NCI-H2081 (cell line): ENCODE measurements around the gene FSIP1.

Experiments used
- DNase-seq, 2 experiments: peaks; one replicate each; lab custom pipeline; 2025; lab: John Stamatoyannopoulos, UW

FSIP1 gene

DNA sequence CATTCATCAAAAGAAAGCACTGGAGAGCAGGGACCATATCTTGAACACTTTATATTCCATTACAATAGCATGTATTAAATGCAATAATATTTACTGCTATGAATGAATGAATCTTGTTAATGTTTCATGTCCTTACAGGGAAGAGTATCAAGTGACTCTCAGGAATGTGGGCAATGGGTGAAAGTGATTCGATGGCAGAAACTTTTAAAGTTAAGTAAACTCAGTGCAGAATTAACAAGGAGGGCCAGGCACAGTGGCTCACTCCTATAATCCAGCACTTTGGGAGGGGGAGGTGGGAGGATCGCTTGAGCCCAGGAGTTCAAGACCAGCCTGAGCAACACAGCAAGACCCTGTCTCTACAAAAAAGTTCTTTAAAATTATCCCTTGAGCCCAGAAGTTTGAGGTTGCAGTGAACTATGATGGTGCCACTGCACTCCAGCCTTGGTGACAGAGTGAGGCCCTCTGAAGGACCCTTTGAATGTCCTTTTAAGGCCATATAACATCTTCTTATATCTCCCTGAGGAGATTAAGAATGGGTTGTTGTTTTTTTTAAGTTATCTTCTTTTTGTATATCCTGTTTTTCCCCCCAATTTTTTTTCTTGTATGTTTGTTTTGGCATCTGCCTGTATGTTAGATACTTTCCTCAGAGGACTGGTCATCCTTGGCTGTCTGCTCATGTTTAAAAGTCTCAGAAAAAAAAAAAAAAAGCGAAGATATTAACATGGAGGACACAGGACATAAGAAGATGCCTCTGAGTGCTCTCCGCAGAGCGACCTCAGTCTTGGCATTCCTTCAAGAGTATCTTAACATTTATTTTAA is 9.6 kb upstream of the FSIP1 start:
- DNase-seq: no peak

DNA sequence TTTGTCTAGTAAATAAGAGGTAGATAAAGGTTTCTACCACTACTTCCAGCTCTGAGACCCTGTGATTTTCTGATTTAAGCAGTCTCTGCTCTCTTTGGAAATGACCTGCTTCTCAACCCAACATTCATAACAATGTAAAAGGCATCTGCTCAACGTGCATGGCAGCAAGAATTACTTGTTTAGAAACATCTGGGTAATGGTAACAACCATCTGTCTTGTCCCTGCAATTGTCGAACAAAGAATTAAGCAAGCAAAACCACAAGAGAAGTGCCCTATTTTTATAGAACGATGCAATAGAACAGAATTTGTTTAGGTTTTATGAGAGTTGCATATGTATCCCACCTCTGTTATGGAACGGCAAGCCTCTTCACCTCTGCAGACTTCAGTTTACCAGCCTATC is 7.1 kb upstream of the FSIP1 start:
- DNase-seq: no peak

DNA sequence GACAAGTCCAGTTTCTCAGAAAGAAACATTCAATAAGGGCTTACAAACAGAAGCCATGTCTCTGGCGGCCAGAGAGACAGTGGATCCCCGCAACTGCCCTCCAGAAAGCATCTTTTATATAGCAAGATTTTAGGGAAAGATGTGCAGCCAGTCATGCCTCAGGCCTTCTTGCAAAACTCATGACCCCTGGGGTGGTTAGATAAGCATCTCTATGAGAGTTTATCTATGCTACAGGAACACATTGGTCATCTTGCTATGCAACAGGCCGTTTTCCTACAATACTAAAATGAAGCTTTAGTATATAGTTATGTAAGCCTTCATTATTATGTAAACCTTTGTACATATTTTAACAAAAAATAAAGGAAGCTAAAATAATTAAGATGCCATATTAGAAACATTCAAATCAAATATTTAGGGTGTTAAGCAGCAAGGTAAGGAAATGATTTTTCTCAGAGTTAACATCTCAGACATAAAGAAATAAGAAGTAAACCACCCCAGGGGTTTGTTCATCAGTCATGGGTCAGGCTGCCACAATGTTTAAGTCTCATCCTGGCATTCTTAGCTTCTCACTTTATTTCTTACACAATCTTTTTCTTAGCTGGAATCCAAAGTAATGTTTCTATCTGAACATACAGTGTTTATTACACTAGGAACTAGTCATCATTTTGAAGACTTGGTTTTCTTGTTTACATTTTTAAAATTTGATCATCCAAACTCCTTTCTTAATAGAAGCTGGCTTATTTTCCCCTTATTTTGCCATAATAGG is 6.3 kb upstream of the FSIP1 start:
- no peak for DNase-seq

DNA sequence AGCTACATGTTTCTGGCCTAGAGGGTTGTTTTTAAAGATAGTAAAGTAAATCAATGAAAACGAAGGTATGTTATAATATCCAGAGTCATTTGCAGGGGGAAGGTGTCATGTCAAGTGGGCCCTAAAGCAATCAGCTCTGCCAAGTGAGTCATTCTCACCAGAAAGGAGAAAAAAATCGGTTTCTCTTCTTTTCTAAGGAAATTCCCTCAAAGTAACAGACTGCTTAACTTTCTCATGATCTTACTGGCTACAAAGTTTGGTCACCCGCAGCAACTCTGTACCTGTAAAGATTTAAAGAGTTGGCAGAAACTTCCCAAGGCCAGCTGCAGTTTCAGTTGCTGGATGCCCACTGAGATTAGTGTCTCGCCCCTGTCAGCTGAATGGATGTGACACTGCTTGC is 5.5 kb upstream of the FSIP1 start:
- DNase-seq: no peak

DNA sequence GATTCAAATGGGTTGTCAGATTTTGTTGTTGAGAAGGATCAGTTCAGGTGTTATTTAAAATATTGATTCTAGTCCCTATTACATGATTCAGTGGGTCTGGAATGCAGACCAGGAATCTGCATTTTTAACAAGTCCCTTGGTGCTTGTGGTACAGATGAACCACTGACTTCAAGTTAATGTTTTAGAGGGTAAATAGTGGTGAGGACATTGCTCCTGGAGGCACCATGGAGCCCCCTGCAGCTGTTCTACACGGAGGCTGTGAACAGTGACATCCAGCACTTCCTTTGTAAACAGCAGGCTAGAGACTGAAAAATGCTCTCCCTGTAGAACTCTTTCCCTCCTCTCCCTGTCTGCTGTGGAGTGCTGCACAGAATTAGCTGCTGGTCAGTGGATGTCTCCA is 4.8 kb upstream of the FSIP1 start:
- DNase-seq: peak in 1 of 2 experiments; percentile 10

DNA sequence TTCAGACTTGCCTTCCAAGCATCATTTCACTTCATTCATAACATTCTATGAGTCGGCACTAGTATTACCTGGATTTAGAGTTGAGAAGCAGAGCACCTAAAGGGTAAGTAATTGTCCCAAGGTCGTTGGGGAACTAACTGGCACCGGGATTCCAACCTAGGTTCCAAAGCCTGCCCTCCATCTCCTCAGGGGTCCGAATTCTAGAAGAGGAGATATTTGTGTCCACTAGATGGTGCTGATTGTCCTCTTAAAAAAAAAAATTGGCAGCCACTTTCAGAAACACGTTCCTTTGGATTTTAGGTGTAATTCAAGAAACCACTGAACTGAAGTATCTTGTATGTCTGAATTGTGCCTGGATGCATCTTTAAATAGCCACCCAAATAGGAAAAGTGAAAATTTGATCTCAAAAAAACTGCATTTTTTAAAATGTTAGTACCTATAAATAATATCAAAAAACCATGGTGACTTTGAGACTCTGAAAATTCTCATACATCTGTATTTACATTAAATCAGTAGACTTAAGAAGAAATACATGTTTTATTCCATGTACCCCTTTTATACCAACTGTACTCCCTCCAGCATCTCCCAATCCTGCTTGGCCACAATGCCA is 3.9 kb upstream of the FSIP1 start:
- DNase-seq: peak; percentile 63 to 67

DNA sequence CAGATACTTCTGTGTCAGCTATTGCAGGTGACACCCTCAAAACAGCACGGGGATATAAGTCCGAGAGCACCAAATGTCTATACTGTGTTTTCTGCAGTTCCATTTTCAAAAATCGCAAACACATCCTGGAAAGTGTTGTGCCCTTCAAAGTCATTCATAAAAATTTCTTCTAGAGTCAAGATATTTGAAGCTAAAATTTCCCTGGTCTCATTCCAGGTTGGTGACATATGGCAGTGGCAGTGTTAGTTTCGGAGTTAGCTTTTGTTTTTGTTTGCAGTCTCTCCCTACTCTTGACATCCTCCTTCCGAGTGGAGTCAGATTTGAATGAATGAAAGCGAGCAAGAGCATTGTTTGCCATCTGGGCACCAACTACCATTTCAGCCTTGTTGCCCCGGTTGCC is 3.2 kb upstream of the FSIP1 start:
- no peak for DNase-seq

DNA sequence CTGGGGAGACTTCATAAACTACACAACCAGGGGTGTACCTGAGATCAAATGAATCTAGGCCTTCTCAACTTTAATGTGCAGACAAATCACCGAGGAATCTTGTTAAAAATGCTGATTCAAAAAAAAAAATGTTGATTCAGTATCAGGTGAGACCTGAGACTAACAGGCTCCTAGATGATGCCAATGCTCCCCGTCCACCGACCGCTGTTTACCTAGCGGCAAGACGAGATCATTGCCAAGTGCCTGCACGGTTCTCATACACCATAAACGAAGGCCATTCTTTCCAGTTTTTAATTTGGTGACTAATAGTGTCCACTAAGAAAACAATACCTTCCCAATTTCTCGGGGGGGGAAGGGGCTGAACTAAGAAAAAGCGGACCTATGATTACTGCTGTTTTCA is 2.5 kb upstream of the FSIP1 start:
- DNase-seq: peak; percentile 1 to 53

DNA sequence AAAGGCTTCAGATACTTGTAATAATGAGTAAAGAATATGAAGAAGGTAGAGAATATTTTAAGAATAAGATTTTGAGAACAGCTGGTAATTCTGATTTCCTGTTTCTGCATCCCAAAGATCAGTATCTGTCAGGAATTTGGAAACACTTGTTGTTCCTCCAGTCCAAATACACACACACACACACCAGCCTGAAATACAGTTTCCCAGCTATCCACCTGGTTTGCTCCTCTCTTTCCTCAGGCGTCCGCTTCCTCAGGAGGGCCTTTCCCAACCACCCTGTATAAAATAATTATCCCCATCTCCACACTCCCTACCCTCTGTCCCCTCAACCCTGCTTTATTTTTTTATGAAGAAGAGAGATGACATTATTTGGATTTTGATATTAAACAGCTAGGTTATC is 2.0 kb upstream of the FSIP1 start:
- no peak for DNase-seq

DNA sequence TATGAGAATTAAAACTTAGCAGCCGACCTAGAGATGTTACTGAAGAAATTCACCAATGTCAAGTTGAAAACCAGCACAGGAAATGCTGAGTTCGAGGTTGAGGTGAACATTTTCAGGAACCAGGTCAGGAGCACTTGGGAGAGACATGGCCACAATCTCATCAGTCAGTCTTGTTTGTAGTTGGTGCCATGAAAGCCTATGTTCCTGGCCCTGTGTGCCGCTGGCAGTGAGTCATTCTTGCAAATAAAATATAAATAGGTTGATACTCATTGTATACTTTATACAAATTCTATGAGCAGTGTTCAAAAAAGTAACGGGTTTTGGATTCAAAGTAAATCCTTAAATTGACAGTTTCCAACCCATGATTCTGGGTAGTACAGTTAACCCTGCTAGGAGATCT is 1.5 kb upstream of the FSIP1 start:
- DNase-seq: no peak

DNA sequence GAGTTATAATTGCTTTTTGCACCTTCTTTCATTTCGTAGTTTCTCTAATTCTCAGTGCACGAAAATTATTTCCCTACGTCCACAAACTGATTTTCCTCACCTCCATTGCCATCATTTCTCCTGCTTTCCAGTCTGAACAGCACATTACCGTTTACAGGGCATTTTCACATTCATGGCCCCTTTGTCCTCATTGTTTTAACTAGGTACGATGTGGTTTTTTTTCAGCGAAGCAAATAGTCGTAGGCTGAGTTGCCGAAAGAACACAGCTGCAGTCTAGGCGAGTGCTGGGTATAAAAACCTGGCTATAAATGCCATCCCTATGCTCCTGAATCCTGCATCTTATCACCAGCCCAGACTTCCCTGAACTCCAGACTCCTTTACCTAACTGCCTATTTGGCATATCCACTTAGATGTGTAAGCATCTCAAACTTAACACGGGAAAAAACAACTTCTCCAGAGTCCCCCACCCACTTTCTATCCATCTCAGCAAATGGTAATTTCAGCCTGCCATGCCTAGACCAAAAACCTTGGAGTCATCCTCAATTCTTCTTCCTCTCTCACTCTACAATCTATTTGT is 691 bp upstream of the FSIP1 start:
- no peak for DNase-seq

DNA sequence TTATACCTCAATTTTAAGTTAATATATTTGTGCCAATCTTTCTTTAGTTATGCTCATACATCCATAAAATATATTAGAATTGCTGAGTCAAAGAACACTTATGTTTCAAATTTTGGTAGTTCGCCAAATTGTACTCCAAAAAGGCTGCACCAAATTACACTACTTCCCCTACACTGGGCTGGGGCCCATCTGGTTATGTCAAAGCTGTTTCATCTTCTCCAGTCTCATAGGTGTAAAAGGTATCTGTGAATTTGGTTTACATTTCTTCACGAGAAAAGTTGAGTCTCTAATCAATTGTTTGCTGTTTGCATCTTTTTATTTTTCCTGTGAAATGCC is 706 bp downstream of the FSIP1 start:
- DNase-seq: no peak

DNA sequence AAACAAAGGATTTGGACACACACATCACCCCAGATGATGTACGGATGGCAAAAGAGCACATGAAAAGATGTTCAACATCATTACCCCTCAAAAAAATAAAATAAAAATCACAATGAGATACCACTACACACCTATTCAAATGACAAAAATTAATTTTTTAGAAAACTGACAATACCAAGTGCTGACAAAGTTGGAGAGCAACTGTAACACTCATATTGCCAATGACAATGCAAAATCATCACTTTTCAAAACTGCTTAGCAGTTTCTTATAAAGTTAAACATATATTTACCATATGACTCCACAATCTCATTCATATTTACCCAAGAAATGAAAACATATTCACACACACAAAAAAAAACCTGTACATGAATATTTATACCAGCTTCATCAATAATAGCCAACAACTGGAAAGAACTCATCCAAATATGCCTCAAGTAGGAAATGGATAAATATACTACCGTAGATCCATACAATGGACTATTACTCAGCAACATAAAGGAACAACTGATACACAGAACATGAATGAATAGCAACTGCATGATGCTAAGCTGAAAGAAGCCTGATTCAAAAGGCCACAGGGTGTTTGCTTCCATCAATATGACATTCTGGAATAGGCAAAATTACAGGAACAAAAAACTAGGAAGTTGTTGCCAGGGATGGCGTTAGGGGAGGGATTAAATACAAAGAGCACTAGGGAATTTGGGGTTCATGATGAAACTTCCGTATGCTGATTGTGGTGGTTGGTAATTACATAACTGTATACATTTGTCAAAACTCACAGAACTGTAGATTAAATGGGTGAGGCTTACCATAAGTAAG is 1.3 kb downstream of the FSIP1 start:
- DNase-seq: no peak

DNA sequence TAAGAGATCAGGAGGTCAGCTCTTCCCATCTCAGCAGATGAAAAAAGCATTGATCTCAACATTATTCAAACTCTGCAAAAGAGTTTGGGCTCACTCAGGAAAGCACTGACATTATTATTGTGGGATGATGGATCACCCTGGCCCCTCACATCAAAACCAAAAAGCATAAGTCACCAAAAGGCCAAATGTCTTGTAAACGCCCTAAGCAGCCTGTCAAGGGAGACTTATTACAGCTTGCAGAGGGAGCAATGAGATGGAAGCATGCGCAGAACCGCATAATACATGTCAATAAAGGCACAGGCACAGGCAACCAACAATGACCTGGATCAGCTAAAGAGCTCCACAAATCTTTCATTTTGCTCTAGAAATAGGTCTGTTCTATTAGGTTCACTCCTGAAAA is 4.6 kb downstream of the FSIP1 start:
- no peak for DNase-seq

DNA sequence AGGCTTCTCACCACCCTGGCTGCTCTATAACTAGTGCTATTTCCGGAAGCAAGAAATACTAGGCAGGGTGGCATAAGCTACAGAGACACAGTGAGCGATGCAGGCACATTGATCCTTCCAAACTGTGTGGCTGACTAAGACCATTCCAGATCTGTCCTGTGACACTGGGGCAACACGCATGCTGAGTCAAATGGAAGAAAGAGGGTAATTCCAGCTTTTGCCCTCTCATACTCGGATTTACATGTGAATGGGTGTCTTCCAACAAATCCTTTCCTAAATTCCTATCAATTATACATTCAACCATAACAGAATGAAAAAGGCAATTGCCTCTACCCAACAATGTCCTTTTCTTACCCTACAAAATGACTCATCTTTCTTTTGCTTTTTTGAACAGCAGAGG is 5.1 kb downstream of the FSIP1 start:
- DNase-seq: no peak

DNA sequence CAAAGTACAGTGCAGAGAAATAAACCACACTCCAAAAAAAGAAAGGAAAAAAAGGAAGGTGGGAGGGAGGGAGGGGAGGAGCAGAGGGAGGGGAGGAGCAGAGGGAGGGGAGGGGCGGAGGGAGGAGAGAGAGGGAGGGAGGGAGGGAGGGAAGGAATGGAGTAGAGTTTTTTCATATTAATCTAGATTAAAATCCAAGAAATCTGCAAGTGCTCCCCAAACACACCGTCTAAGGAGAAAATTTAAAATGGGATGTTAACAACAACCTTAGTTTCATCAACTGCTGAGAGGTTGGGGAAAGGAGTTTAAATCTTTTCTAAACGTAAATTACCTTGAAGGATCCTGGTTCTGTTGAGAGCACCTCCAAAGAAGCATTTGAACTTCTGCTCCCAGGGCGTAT is 6.6 kb downstream of the FSIP1 start:
- no peak for DNase-seq

DNA sequence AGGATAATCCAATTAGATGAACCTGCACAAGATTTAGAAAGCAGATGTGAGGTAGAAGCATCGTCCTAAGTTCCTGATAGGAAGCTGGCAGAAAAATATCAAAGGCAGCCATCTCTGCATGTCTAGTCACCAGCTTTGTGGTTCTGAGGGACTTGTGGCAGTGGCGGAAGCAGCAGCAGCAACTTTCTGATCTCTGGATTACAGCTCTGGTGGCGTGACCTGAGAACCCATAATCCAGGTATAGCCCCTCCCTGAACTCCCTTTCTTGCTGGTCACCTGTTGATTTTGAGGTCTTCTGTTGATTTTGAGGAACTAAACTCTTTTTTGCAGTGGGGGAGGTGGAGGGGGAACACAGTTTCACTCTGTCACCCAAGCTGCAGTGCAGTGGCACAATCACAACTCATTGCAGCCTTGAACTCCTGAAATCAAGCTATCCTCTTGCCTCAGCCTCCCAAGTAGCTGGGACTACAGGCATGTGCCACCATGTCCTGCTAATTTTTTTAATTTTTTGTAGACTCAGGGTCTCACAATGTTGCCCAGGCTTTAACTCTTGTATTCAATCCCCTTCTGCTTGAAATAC is 7.9 kb downstream of the FSIP1 start:
- DNase-seq: no peak

DNA sequence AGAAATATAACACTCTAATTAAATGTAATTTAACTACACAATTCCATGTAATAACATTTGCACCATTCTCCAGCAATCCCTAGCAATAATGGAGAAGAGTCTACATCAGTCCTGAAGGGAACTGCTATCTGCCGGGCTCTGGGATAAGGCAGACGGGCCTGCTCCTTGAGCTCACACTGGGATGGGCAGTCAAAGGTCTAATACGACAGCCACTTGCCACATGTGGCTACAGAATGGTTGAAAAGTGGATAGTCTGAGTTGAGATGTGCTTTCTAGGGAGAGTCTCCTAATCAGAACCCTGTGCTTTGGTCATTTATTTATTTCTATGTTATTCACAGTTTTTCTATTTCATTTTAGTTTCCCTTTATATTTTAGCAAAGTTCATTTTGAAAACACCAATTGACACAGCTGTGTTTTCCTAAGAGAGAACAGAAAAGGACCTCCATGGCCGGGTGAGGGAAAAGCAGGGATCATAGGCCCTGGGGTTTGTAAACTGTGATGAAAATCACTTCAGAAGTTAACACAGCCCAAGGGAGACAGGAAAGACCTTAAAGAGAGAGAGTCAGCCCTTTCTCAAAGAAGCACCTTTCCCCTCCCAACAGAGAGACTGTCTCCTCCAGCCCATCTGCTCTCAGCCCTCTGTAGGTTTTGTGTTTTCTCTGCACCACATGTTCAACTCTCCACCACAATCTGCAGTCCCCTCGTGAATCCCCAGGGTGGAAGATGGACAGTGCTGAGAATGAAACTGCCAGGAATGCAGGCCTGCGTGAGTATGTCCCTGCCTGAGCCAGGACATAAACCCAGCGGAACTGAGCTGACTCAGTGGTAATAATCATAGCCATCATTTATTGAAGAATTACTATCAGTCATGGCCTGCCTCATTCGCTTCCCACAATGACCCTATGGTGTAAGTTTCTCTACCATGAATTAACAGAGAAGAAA is 11.6 kb downstream of the FSIP1 start:
- no peak for DNase-seq

DNA sequence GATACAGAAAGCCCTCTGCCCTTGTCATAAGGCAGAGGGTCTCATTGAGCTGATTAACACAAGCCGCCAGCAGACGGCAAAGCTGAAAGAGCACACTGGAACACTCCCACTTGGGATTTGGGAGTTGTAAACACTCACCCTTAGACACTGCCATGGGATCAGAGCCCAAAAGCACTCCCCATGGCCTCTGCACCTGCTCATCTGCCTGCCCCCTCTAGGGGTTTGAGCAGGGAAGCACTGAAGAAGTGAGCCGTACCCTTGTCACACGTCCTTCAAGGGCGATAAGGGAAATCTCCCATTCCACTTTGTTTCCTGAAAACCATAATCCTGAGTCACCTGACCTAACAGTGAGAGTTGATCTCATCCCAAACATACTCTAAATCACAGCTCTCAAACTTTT is 14.7 kb downstream of the FSIP1 start:
- no peak for DNase-seq

DNA sequence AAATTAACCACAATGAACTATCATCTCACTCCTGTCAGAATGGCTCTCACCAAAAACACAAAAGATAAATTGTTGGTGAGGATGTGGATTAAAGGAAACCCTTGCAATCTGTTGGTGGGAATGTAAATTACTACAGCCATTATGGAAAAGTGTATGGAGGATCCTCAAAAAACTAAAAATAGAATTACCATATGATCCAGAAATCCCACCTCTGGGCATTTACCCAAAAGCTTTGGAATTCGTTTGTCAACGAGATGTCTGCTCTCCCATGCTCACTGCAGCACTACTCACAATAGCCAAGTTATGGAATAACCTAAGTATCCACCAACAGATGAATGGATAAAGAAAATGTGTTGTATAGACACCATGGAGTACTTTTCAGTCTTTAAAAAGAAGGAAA is 21.6 kb downstream of the FSIP1 start:
- no peak for DNase-seq
